Gastroesophageal sphincter (tissue), 3 donors: Measurements from ENCODE around the gene MPND.

ENCODE experiments used
- CTCF ChIP-seq, 4 experiments: fragments of 200-600 bp in 2 of 4; fragments of 450-650 bp in 2 of 4; sonication (generic) in 1 of 4; IDR thresholded peaks; one replicate each; pipeline ENCODE4 v1.5.1; 2017 to 2019; ENCODE audit warnings: antibody characterized with exemption in 4 of 4, mild to moderate bottlenecking in 2 of 4, moderate library complexity in 2 of 4
- EP300 ChIP-seq: sonication (generic); formaldehyde crosslinking; IDR thresholded peaks from one replicate; pipeline ENCODE4 v1.6.1; 2017; ENCODE audit warnings: antibody characterized with exemption, mild to moderate bottlenecking
- POLR2A ChIP-seq, 2 donors: fragments of 450-650 bp; IDR thresholded peaks; one replicate each; pipeline ENCODE4 v1.6.1; 2017; ENCODE audit warnings: antibody characterized with exemption in 2 of 2, mild to moderate bottlenecking in 2 of 2, moderate library complexity in 1 of 2
- POLR2AphosphoS5 ChIP-seq: sonication (generic); formaldehyde crosslinking; IDR thresholded peaks from one replicate; pipeline ENCODE4 v1.6.1; 2017; ENCODE audit warnings: antibody characterized with exemption

- TF ChIP-seq CTCF (IDR thresholded peaks at IDR 0.05) (no peak), POLR2A (IDR thresholded peaks at IDR 0.05) (no peak), POLR2AphosphoS5 (no peak), EP300 (no peak)
Measured at GRCh38 chr19:4327252-4327876, 16.0 kb upstream of the MPND start.
